CD4-positive, alpha-beta T cell treated with Interleukin-2 at 100 ng/mL for 4 hours (primary cell): ENCODE data around the gene DCTN3.

Source experiments
- DNase-seq: peaks from one replicate; pipeline ENCODE4 v3.0.0-alpha.2; 2020; ENCODE audit warnings: low spot score

Gene DCTN3

GRCh38 chr9:34590381-34591247 is 29.7 kb downstream of the DCTN3 start:
- no peak for DNase-seq

DNA sequence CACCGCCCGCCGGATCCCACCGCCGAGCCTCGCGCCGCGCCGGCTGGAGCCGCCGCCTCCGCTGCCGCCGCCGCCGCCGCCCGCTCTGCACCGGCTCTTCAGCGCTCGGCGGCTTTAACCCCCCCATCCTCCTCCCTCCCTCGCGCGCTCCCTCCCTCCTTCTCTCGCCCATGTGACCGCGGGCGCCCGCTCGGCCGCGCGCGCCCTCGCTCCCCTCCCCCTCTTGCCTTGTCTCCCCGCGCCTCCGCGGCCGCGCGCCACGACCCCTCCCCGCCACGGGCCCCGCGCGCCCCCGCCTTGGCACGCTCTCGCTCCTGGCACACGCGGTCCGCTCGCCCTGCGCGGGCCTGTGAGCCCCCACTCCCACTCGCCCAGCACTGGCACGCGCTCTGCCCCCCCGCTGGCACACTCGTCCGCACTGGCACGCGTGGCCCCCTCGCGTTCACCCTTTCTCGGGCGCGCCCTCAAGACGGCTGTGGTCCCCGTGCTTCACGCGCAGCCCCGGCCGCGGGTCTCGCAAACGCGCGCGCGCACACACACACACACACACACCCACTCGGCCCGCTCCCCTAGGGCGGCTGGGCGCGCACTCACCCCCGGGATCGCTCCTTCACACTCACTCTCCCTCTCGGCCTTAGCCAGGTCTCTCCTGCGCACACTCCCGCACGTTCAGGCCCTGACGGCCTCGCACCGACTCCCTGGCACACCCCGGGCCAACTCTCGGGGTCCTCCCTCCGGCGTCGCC is 30.5 kb downstream of the DCTN3 start, which contains the start of gene CNTFR:
TSS of gene CNTFR (minus strand) at position 89 of the 745 bp plus-strand sequence. CDS start 20,743 bp downstream, outside the sequence.
- no peak for DNase-seq

DNA sequence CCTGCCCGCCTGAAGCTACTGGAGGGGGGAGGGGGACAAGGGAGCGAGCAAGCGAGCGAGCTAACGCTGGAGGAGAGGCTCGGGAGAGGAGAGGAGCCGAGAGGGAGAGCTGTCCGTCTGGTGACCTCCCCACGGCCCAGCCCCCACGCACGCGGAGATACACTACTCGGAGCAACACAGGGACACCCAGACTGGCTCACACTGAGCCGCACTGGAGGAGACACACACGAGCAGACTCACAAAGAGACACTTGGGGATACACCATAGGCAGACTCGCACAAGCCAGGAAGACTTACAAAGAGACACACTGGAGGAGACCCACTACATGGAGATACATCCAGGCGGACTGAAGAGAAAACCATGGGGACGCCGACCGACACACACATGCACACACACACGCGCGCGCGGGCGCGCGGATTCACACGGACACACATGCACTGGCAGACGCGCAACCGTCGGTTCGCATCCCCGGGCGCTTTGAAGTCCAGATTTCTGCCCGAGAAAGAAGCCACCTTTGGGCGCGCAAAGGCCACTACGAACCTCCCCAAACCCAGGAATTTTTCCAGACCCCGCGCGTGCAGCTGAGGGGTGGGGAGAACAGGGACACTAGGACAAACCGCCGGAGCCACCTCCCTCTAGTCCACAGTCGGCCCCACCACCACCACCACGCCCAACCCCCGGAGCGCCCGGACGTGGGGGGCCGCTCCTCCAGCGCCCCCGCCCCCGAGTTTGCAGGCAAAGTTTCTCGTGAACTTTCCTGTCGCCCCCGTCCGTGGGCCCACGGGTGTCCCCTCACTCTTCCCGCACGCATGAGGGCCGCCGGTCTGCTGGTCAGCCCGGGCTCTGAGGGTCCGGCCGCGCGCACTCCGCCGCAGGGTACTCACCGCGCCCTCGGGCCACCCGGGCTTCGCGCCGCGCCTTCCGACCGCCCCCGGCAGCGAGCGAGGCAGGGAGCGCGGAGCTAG is 31.3 kb downstream of the DCTN3 start:
- DNase-seq, result no peak

- DNase-seq, result no peak
Measured at GRCh38 chr9:34587271-34587670, 33.0 kb downstream of the DCTN3 start.

DNA sequence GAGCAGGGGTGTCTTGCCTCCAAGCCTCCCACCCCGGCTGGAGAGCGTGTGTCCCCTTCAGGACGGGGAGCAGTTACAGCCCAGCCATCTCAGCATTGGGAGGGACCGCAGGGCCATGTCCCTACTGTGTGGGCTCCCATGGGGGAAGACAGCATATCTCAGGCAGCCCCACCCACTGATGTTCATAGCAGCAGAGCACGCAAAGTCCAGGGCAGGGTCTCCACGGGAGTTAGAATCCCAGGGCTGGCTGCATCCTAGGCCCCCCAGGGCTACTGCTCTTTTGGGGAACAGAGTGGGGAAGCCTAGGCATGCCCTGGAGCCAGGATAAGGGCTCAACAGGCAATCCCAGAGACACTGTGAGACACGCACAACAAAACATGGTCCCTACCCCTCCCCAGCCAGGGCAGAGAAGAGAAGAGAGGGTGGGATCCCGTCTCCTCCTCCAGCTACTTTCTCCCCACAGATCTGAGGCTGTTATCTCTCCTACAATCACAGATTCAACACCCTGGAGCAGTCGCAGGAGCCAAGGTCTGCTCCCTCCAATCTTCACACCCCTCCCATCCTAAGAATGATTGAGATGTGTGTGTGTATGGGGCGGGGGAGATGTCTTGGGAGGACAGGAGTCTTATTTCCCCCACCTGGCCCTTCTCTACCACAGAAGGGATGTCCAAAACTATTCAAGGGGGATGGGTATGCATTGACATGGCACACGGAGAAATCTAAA is 34.2 kb downstream of the DCTN3 start:
- no peak for DNase-seq

- DNase-seq, result no peak
Measured at GRCh38 chr9:34584970-34585369, 35.3 kb downstream of the DCTN3 start.

- no peak for DNase-seq
Measured at GRCh38 chr9:34582787-34583186, 37.5 kb downstream of the DCTN3 start.

GRCh38 chr9:34581318-34581717 is 39.0 kb downstream of the DCTN3 start:
- DNase-seq, result no peak

DNA sequence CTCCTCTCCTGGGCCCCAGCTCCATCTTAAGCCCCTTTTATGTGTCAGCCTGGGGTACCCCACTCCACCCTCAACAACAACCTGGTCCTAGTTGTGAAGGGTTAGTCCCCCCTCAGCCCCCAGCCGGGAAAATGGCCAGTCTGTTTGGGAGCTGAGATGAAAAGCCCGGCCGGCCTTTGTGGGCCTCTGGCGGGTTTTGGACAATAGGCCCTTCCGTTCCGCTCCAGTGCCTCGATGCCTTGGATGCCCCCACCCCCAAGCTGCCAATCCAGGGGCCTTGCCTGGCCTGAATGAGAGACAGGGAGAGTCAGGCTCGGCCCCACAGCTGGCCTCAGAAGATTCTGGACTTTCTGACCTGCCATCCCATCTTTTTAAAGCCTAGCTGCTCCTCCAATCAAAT is 39.9 kb downstream of the DCTN3 start:
- DNase-seq, result no peak

DNA sequence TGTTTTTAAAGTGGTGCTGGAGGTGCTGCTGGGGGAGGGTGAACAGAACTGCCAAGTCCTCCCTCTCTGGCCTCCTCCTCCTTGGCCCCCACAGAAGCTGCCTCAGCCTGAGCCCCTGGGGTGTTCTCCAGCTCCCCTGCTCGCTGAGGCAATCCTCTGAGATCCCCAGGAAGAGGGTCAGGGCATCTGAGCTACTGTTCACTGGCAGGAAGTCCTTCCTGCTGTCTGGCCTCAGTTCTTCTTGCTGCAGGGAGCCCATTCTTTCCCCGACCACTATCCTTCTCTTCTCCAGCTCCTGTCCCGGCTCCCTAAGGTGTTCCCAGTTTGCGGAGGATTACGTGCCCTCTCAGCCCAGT is 40.5 kb downstream of the DCTN3 start:
- no peak for DNase-seq

DNA sequence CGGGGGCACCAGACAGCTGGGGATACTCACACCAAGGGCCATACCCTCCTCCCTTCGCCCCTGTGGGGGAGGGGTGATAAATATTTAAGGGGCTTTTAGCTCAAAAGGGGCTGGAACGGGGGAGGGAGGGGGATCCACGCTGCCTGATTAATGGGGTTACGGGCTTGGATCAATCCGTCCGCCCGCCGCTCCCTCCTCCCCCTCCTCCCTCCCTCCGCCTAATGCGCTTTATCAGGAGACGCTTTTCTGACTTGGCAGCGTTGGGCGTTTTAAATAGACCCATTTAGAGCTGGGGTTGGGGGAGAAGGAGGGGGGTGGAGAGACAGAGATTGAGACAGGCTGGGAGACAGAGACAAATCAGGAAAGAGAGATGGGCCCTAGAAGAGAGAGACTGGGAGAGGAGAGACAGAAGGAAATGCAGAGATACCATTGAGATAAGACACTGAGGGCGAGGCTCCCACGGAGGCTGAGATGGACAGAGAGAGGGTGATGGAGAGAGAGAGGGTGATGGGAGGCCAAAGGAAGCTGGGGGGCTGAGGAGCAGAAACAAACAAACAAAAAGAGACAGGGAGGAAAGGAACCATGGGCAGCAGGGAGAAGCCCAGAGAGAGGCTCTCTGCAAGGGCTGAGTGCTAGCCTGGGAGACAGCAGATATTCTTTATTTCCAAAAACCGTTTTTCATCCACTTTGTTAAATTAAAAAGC is 41.0 kb downstream of the DCTN3 start:
- no peak for DNase-seq

- no peak for DNase-seq
Measured at GRCh38 chr9:34578241-34579103, 41.8 kb downstream of the DCTN3 start.

DNA sequence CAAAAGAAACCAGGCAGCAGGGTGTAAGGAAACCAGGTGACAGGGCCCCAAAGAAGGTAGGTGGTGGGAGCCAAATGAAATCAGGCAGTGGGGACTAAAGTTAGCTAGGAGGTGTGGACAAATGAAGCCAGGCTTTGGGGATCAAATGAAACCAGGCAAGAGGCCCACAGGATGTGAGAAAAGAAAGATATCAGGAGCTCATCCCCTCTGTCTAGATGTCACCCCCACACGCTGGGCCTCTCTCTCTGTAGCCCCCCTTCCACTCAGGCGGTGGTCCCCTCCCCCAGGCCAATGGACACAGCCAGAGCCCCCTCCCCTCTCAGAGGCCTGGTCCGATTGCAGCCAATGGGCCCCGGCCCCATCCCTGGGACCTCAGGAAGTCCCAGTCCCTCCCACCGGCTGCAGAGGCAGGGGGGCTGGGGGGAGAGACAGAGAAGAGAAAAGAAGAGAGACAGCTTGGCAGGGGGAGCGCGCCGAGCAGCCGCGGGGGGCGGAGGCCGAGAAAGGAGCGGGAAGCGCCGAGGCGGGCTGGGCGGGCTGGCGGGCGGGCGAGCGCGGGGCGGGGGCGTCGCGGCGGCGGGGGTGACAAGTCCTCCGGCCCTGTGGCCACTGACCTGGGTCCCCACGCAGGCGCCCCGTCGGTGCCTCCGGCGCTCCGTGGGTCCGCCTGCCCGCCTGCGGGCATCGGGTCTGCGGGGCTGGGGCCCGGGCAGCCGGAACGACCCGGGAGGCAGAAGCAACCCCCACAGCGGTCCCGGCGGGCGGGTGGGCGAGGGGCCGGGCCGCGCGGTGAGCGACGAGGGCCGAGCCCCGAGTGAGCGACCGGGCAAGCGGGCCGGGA is 42.7 kb downstream of the DCTN3 start:
- no peak for DNase-seq

- no peak for DNase-seq
Measured at GRCh38 chr9:34576597-34577399, 43.5 kb downstream of the DCTN3 start.

DNA sequence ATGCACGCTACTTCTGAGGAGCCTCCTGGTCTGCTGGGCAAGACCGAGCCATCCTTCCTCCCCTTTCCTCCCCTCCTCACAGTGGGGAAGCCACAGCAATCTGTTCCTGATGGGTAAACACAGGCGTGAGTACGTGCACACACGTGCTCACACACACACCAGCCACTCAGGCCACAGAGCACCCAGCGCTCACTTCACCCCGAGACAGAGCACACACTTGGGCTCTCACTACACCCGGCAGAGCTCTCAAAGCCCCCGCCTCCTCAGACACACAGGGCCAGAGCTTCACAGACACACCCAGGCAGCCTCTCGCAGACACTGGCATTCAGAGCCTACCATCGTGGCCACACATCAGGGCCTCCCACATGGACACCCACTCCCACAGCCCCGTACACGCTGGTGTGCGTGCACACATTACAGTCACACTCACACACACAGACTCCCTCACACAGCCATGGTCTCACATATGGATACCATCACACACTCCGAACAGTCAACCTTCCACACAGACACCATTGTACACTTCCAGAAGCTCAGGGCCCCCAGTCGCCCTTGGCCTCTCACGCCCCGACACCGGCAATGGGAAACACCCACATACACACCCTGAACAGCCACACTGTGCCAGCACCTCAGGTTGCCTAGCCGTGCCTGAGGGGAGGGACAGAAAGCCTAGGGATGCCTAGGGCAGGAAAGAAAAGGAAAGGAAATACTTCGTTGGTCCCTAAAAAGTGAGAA is 44.3 kb downstream of the DCTN3 start:
- no peak for DNase-seq

DNA sequence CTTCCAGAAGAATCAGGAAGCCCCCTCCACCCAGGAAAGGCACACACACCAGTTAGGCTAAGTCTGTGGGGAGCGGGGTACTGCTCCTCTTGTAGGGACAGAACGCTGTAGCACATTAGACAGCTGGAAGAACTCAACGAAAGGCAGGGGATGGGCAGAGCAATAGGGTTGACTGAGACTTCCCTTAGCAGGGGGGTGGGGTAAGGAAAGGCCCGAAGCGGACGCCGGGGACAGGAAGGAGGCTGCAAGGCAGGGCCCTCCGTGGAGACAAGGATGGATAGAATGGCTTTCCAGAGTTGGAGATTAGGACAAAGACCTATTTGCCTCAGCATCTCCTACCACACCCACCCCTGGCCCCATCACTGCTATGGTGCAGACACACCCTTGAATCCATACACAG is 45.1 kb downstream of the DCTN3 start:
- no peak for DNase-seq

GRCh38 chr9:34574571-34574970 is 45.7 kb downstream of the DCTN3 start:
- no peak for DNase-seq
